ENCODE data around the gene TREML4. TPM values are rescaled to one million over a fixed set of nuclear protein-coding genes. Genes with fewer than 3 reads are reported as not detected.

The TREML4 gene
- total RNA-seq, 1 experiment from 2014 or later: not detected

- Histone ChIP-seq H3K36me3 (replicated peaks; ENCODE audit: control insufficient read depth, insufficient read depth, low read length) (no peaks in the 10 kb centered on the region), H3K4me3 (ENCODE audit: insufficient read depth, low read depth, low read length) (no peak overlapping the region), H3K27me3 (ENCODE audit: control insufficient read depth, insufficient read depth, low read length) (no peaks in the 10 kb centered on the region)
- DNase-seq: no peak
Measured at GRCh38 chr6:41255110-41255509, 27.0 kb downstream of the TREML4 start.

- no peaks in the 10 kb centered on the region for H3K27me3 ChIP-seq (ENCODE audit: control insufficient read depth, insufficient read depth, low read length)
- no peak overlapping the region for H3K4me3 ChIP-seq (ENCODE audit: insufficient read depth, low read depth, low read length)
- H3K36me3 ChIP-seq (replicated peaks; ENCODE audit: control insufficient read depth, insufficient read depth, low read length): no peaks in the 10 kb centered on the region
- DNase-seq: no peak
Measured at GRCh38 chr6:41255638-41256246, 27.6 kb downstream of the TREML4 start.

- Histone ChIP-seq H3K4me3 (ENCODE audit: insufficient read depth, low read depth, low read length) (no peak overlapping the region), H3K36me3 (replicated peaks; ENCODE audit: control insufficient read depth, insufficient read depth, low read length) (no peaks in the 10 kb centered on the region), H3K27me3 (ENCODE audit: control insufficient read depth, insufficient read depth, low read length) (no peaks in the 10 kb centered on the region)
- no peak for DNase-seq
Measured at GRCh38 chr6:41256383-41256782, 28.2 kb downstream of the TREML4 start.

GRCh38 chr6:41257369-41258195 lies 29.4 kb downstream of the TREML4 start:
- no peak for DNase-seq
- H3K36me3 ChIP-seq (replicated peaks; ENCODE audit: control insufficient read depth, insufficient read depth, low read length): no peaks in the 10 kb centered on the region
- no peak overlapping the region for H3K4me3 ChIP-seq (ENCODE audit: insufficient read depth, low read depth, low read length)
- no peaks in the 10 kb centered on the region for H3K27me3 ChIP-seq (ENCODE audit: control insufficient read depth, insufficient read depth, low read length)

GRCh38 chr6:41258196-41258493 lies 30.0 kb downstream of the TREML4 start:
- DNase-seq: no peak
- no peaks in the 10 kb centered on the region for H3K27me3 ChIP-seq (ENCODE audit: control insufficient read depth, insufficient read depth, low read length)

GRCh38 chr6:41262401-41262800 lies 34.3 kb downstream of the TREML4 start:
- H3K27me3 ChIP-seq (ENCODE audit: control insufficient read depth, insufficient read depth, low read length): no peaks in the 10 kb centered on the region
- H3K36me3 ChIP-seq (replicated peaks; ENCODE audit: control insufficient read depth, insufficient read depth, low read length): no peaks in the 10 kb centered on the region
- no peak overlapping the region for H3K4me3 ChIP-seq (ENCODE audit: insufficient read depth, low read depth, low read length)
- no peak for DNase-seq

More at GRCh38 chr6:41258196-41258493, 30.0 kb downstream of the TREML4 start:
- no peaks in the 10 kb centered on the region for H3K36me3 ChIP-seq (replicated peaks; ENCODE audit: control insufficient read depth, insufficient read depth, low read length)
- no peak overlapping the region for H3K4me3 ChIP-seq (ENCODE audit: insufficient read depth, low read depth, low read length)

- Histone ChIP-seq H3K27me3 (ENCODE audit: control insufficient read depth, insufficient read depth, low read length) (no peaks in the 10 kb centered on the region), H3K36me3 (replicated peaks; ENCODE audit: control insufficient read depth, insufficient read depth, low read length) (no peaks in the 10 kb centered on the region), H3K4me3 (ENCODE audit: insufficient read depth, low read depth, low read length) (no peak overlapping the region)
- DNase-seq: no peak
Measured at GRCh38 chr6:41263267-41263666, 35.1 kb downstream of the TREML4 start.

- H3K36me3 ChIP-seq (replicated peaks; ENCODE audit: control insufficient read depth, insufficient read depth, low read length): no peaks in the 10 kb centered on the region
- no peak overlapping the region for H3K4me3 ChIP-seq (ENCODE audit: insufficient read depth, low read depth, low read length)
- no peaks in the 10 kb centered on the region for H3K27me3 ChIP-seq (ENCODE audit: control insufficient read depth, insufficient read depth, low read length)
- DNase-seq: no peak
Measured at GRCh38 chr6:41266541-41266940, 38.4 kb downstream of the TREML4 start.

- Histone ChIP-seq H3K4me3 (ENCODE audit: insufficient read depth, low read depth, low read length) (no peak overlapping the region), H3K36me3 (replicated peaks; ENCODE audit: control insufficient read depth, insufficient read depth, low read length) (no peaks in the 10 kb centered on the region), H3K27me3 (ENCODE audit: control insufficient read depth, insufficient read depth, low read length) (no peaks in the 10 kb centered on the region)
- DNase-seq: no peak
Measured at GRCh38 chr6:41268478-41268877, 40.3 kb downstream of the TREML4 start.

GRCh38 chr6:41269166-41269565 lies 41.0 kb downstream of the TREML4 start:
- Histone ChIP-seq H3K27me3 (ENCODE audit: control insufficient read depth, insufficient read depth, low read length) (no peaks in the 10 kb centered on the region), H3K36me3 (replicated peaks; ENCODE audit: control insufficient read depth, insufficient read depth, low read length) (no peaks in the 10 kb centered on the region), H3K4me3 (ENCODE audit: insufficient read depth, low read depth, low read length) (no peak overlapping the region)
- no peak for DNase-seq

- Histone ChIP-seq H3K27me3 (ENCODE audit: control insufficient read depth, insufficient read depth, low read length) (no peaks in the 10 kb centered on the region), H3K36me3 (replicated peaks; ENCODE audit: control insufficient read depth, insufficient read depth, low read length) (no peaks in the 10 kb centered on the region), H3K4me3 (ENCODE audit: insufficient read depth, low read depth, low read length) (no peak overlapping the region)
- DNase-seq: no peak
Measured at GRCh38 chr6:41269716-41270115, 41.6 kb downstream of the TREML4 start.

- no peak for DNase-seq
- H3K4me3 ChIP-seq (ENCODE audit: insufficient read depth, low read depth, low read length): no peak overlapping the region
- H3K36me3 ChIP-seq (replicated peaks; ENCODE audit: control insufficient read depth, insufficient read depth, low read length): no peaks in the 10 kb centered on the region
- peaks cover 1% of the 10 kb centered on the region for H3K27me3 ChIP-seq (ENCODE audit: control insufficient read depth, insufficient read depth, low read length)
Measured at GRCh38 chr6:41271901-41272395, 43.8 kb downstream of the TREML4 start.

- Histone ChIP-seq H3K36me3 (replicated peaks; ENCODE audit: control insufficient read depth, insufficient read depth, low read length) (no peaks in the 10 kb centered on the region), H3K4me3 (ENCODE audit: insufficient read depth, low read depth, low read length) (no peak overlapping the region), H3K27me3 (ENCODE audit: control insufficient read depth, insufficient read depth, low read length) (peaks cover 1% of the 10 kb centered on the region)
- DNase-seq: no peak
Measured at GRCh38 chr6:41272591-41273240, 44.6 kb downstream of the TREML4 start.

GRCh38 chr6:41273714-41274113 lies 45.6 kb downstream of the TREML4 start:
- no peaks in the 10 kb centered on the region for H3K36me3 ChIP-seq (replicated peaks; ENCODE audit: control insufficient read depth, insufficient read depth, low read length)
- H3K27me3 ChIP-seq (ENCODE audit: control insufficient read depth, insufficient read depth, low read length): peaks cover 1% of the 10 kb centered on the region
- no peak overlapping the region for H3K4me3 ChIP-seq (ENCODE audit: insufficient read depth, low read depth, low read length)
- DNase-seq: peak; percentile 48

- H3K27me3 ChIP-seq (ENCODE audit: control insufficient read depth, insufficient read depth, low read length): peaks cover 1% of the 10 kb centered on the region
- H3K4me3 ChIP-seq (ENCODE audit: insufficient read depth, low read depth, low read length): no peak overlapping the region
- H3K36me3 ChIP-seq (replicated peaks; ENCODE audit: control insufficient read depth, insufficient read depth, low read length): no peaks in the 10 kb centered on the region
- no peak for DNase-seq
Measured at GRCh38 chr6:41274256-41274655, 46.1 kb downstream of the TREML4 start.

Data from H7 (cell line).